H9 (cell line): ENCODE measurements around the gene NSMF. TPM values are rescaled to one million over a fixed set of nuclear protein-coding genes. Genes with fewer than 3 reads are reported as not detected.
A peak's percentile ranks its signal among the peaks of the same experiment; 100 is the strongest.

Experiments
- DNase-seq: peaks from one replicate; pipeline ENCODE4 v3.0.0-alpha.2; 2017
- H2AFZ ChIP-seq: one replicate; pipeline ENCODE4 v1.6.1; 2013; ENCODE audit warnings: mild to moderate bottlenecking, low read length, control low read depth, moderate library complexity
- H2AK5ac ChIP-seq: 2 replicates; pipeline ENCODE4 v1.6.1; 2013; ENCODE audit warnings: low read length, control low read depth, mixed read lengths; ENCODE audit not compliant: insufficient read length
- H2BK120ac ChIP-seq: one replicate; pipeline ENCODE4 v1.6.1; 2013; ENCODE audit warnings: low read depth, mild to moderate bottlenecking, low read length, control low read depth, inconsistent platforms; ENCODE audit not compliant: poor library complexity, severe bottlenecking
- H2BK12ac ChIP-seq: 2 replicates; pipeline ENCODE4 v1.6.1; 2013; ENCODE audit warnings: low read length, control low read depth, mixed read lengths, low read depth; ENCODE audit not compliant: insufficient read length
- H2BK15ac ChIP-seq: 2 replicates; pipeline ENCODE4 v1.6.1; 2013; ENCODE audit warnings: low read depth, low read length, control low read depth
- H2BK20ac ChIP-seq: one replicate; pipeline ENCODE4 v1.6.1; 2013; ENCODE audit warnings: low read depth, mild to moderate bottlenecking, low read length, control low read depth, inconsistent platforms; ENCODE audit not compliant: poor library complexity, severe bottlenecking
- H2BK5ac ChIP-seq: 2 replicates; pipeline ENCODE4 v1.6.1; 2013; ENCODE audit warnings: low read length, control low read depth, mixed read lengths; ENCODE audit not compliant: insufficient read length
- H3K14ac ChIP-seq: 2 replicates; pipeline ENCODE4 v1.6.1; 2013; ENCODE audit warnings: low read length, control low read depth; ENCODE audit not compliant: insufficient read depth
- H3K18ac ChIP-seq: 2 replicates; pipeline ENCODE4 v1.6.1; 2013; ENCODE audit warnings: low read depth, mild to moderate bottlenecking, mixed read lengths, low read length, control low read depth; ENCODE audit not compliant: insufficient read length
- H3K23ac ChIP-seq: 2 replicates; pipeline ENCODE4 v1.6.1; 2013; ENCODE audit warnings: low read length, control low read depth, mixed read lengths, low read depth; ENCODE audit not compliant: insufficient read length
- H3K23me2 ChIP-seq: 2 replicates; pipeline ENCODE4 v1.6.1; 2013; ENCODE audit warnings: low read depth, mild to moderate bottlenecking, mixed read lengths, low read length, control low read depth; ENCODE audit not compliant: insufficient read length, poor library complexity, severe bottlenecking
- H3K27ac ChIP-seq: 2 replicates; pipeline ENCODE4 v1.5.1; 2013; ENCODE audit warnings: low read length, control low read depth, mixed read lengths, low read depth; ENCODE audit not compliant: insufficient read length
- H3K27me3 ChIP-seq: 2 replicates; pipeline ENCODE4 v1.6.1; 2013; ENCODE audit warnings: low read length, control low read depth, inconsistent platforms; ENCODE audit not compliant: insufficient read depth
- H3K4ac ChIP-seq: 2 replicates; pipeline ENCODE4 v1.6.1; 2013; ENCODE audit warnings: low read depth, mild to moderate bottlenecking, control low read depth, inconsistent platforms, low read length, moderate library complexity
- H3K4me1 ChIP-seq: 2 replicates; pipeline ENCODE4 v1.6.1; 2013; ENCODE audit warnings: low read length, control low read depth, inconsistent platforms; ENCODE audit not compliant: insufficient read depth
- H3K4me2 ChIP-seq: 2 replicates; pipeline ENCODE4 v1.6.1; 2013; ENCODE audit warnings: low read length, control low read depth, mixed read lengths; ENCODE audit not compliant: insufficient read length, insufficient read depth
- H3K56ac ChIP-seq: 2 replicates; pipeline ENCODE4 v1.6.1; 2013; ENCODE audit warnings: low read depth, mild to moderate bottlenecking, mixed read lengths, low read length, control low read depth; ENCODE audit not compliant: insufficient read length
- H3K79me1 ChIP-seq: 2 replicates; pipeline ENCODE4 v1.6.1; 2013; ENCODE audit warnings: low read depth, mild to moderate bottlenecking, moderate library complexity, low read length, control low read depth, inconsistent platforms; ENCODE audit not compliant: insufficient read depth, poor library complexity, severe bottlenecking
- H3K79me2 ChIP-seq: 2 replicates; pipeline ENCODE4 v1.6.1; 2013; ENCODE audit warnings: low read length, control low read depth, inconsistent platforms; ENCODE audit not compliant: insufficient read depth
- H3K9ac ChIP-seq: 2 replicates; pipeline ENCODE4 v1.6.1; 2013; ENCODE audit warnings: low read length, control low read depth, mixed read lengths; ENCODE audit not compliant: insufficient read length; ENCODE audit errors: extremely low read depth
- H3K9me3 ChIP-seq: one replicate; pipeline ENCODE4 v1.6.1; 2013; ENCODE audit warnings: low read depth, low read length, inconsistent platforms; ENCODE audit not compliant: control insufficient read depth
- H3T11ph ChIP-seq: one replicate; pipeline ENCODE4 v1.6.1; 2013; ENCODE audit warnings: mild to moderate bottlenecking, low read length, control low read depth, inconsistent platforms
- H4K20me1 ChIP-seq: one replicate; pipeline ENCODE4 v1.6.1; 2013; ENCODE audit not compliant: control insufficient read depth, insufficient read length, insufficient read depth
- H4K5ac ChIP-seq: 2 replicates; pipeline ENCODE4 v1.6.1; 2013; ENCODE audit warnings: low read depth, mild to moderate bottlenecking, mixed read lengths, low read length, control low read depth; ENCODE audit not compliant: insufficient read length
- H4K8ac ChIP-seq: replicated peaks from 2 replicates; pipeline ENCODE4 v1.6.1; 2013; ENCODE audit warnings: low read length, control low read depth, mixed read lengths, low read depth; ENCODE audit not compliant: insufficient read length
- H4K91ac ChIP-seq: 2 replicates; pipeline ENCODE4 v1.6.1; 2013; ENCODE audit warnings: low read depth, mild to moderate bottlenecking, moderate library complexity, mixed read lengths, low read length, control low read depth; ENCODE audit not compliant: insufficient read length
- H3K27ac Mint-ChIP-seq, 3 experiments: 2 replicates in 2 of 3; 3 replicates in 1 of 3; pipeline ENCODE4 v1.8.0; 2020 to 2021; ENCODE audit warnings: mixed read lengths in 3 of 3, mild to moderate bottlenecking in 1 of 3, moderate library complexity in 1 of 3
- H3K27me3 Mint-ChIP-seq: 2 replicates; pipeline ENCODE4 v1.8.0; 2021; ENCODE audit warnings: low read depth, mild to moderate bottlenecking, moderate library complexity, mixed read lengths
- H3K36me3 Mint-ChIP-seq, 3 experiments: 2 replicates in 2 of 3; 3 replicates in 1 of 3; pipeline ENCODE4 v1.8.0; 2020 to 2021; ENCODE audit warnings: low read depth in 3 of 3, mixed read lengths in 3 of 3; ENCODE audit not compliant: insufficient read depth in 1 of 3
- H3K4me1 Mint-ChIP-seq, 2 experiments: 2 replicates each; pipeline ENCODE4 v1.8.0; 2020; ENCODE audit warnings: mixed read lengths in 2 of 2
- H3K4me3 Mint-ChIP-seq, 2 experiments: 2 replicates in 1 of 2; 3 replicates in 1 of 2; pipeline ENCODE4 v1.8.0; 2020 to 2021; ENCODE audit warnings: mild to moderate bottlenecking in 2 of 2, mixed read lengths in 2 of 2, moderate library complexity in 1 of 2
- H3K9me3 Mint-ChIP-seq, 2 experiments: 2 replicates in 1 of 2; 3 replicates in 1 of 2; pipeline ENCODE4 v1.8.0; 2020; ENCODE audit warnings: mild to moderate bottlenecking in 2 of 2, mixed read lengths in 2 of 2, moderate library complexity in 1 of 2
- WGBS: extraction: QIAGEN DNeasy Blood & Tissue Kit; methylation state at CpG from one replicate; pipeline ENCODE4 v1.1.7; 2013; ENCODE audit warnings: missing lambda C conversion rate, low lambda C conversion rate, mixed read lengths; ENCODE audit not compliant: insufficient read length; ENCODE audit errors: extremely low coverage; 5-methylcytosine and 5-hydroxymethylcytosine counted together
- total RNA-seq: library from RNA; stranded (reverse); gene quantifications from 2 replicates; pipeline ENCODE4 v1.2.1, GENCODE V29; 2021
- TF ChIP-seq, protein P1 (sequence below): fragments of 200-600 bp; sonication (generic); conservative IDR thresholded peaks from 3 replicates; pipeline ENCODE4 v1.8.0; 2021; ENCODE audit warnings: antibody characterized with exemption, mild to moderate bottlenecking

The NSMF gene
- total RNA-seq, 1 experiment from 2014 or later = 46.3 TPM

DNA sequence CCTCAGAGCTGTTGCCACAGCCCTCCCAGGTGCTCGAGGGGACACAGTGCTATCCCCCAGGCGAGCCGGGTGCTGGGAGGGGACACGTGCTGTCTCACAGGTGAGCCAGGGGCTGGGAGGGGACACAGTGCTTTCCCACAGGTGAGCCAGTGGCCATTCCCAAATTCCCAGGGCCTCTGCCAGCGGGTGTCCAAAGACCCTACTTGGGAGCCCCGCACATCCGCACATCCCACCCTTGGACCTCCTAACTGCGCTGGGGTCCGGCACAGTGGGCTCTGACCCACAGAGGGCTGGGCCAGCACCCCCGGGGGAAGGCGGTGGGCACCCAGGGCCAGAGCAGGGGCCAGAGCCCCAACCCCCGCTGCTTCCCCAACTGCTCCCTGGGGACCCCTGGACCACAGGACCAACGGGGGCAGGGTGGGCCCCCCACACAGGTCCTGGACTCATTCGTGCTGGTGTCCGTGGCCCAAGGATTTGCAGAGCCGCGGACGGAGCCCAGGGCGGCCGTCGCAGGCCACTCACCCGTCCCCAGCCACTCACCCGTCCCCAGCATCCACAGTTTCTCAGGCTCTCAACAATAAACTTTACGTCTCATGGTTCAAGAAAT is 54.1 kb downstream of the NSMF start:
- H3K9me3 ChIP-seq = no peaks in the 10 kb centered on the region
- no peak overlapping the region for H3T11ph ChIP-seq
- no peak overlapping the region for H3K4ac ChIP-seq
- no peak overlapping the region for H3K23ac ChIP-seq
- H4K91ac ChIP-seq = no peak overlapping the region
- H3K79me2 ChIP-seq = no peaks in the 10 kb centered on the region
- H3K4me1 ChIP-seq = no peaks in the 10 kb centered on the region
- Mint-ChIP-seq H3K9me3 (peaks cover 10 to 13% of the 10 kb centered on the region in 2 experiments), H3K4me1 (0 out of 4 replicates have a peak, but pooled peaks cover 0 to 5% of the 10 kb centered on the region in 2 experiments), H3K27me3 (peaks cover 8% of the 10 kb centered on the region), H3K4me3 (no peak overlapping the region), H3K27ac (no peak overlapping the region), H3K36me3 (peaks cover 12 to 17% (median 16%) of the 10 kb centered on the region in 3 experiments)
- no peak overlapping the region for H2BK12ac ChIP-seq
- H3K23me2 ChIP-seq = peaks cover 3% of the 10 kb centered on the region
- H2BK20ac ChIP-seq = no peak overlapping the region
- no CpG with 5 or more reads among the region's 24 CpGs for WGBS
- no peak overlapping the region for H3K4me2 ChIP-seq
- no peak overlapping the region for H4K8ac ChIP-seq
- H2BK5ac ChIP-seq = no peak overlapping the region
- no peak overlapping the region for H3K27ac ChIP-seq
- no peak overlapping the region for H4K5ac ChIP-seq
- H3K9ac ChIP-seq = no peak overlapping the region
- DNase-seq = peak; percentile 23
- no peak overlapping the region for H2AK5ac ChIP-seq
- TF ChIP-seq, protein P1, sequence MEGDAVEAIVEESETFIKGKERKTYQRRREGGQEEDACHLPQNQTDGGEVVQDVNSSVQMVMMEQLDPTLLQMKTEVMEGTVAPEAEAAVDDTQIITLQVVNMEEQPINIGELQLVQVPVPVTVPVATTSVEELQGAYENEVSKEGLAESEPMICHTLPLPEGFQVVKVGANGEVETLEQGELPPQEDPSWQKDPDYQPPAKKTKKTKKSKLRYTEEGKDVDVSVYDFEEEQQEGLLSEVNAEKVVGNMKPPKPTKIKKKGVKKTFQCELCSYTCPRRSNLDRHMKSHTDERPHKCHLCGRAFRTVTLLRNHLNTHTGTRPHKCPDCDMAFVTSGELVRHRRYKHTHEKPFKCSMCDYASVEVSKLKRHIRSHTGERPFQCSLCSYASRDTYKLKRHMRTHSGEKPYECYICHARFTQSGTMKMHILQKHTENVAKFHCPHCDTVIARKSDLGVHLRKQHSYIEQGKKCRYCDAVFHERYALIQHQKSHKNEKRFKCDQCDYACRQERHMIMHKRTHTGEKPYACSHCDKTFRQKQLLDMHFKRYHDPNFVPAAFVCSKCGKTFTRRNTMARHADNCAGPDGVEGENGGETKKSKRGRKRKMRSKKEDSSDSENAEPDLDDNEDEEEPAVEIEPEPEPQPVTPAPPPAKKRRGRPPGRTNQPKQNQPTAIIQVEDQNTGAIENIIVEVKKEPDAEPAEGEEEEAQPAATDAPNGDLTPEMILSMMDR = no peak
- H2AFZ ChIP-seq = no peak overlapping the region
- no peak overlapping the region for H3K56ac ChIP-seq
- no peaks in the 10 kb centered on the region for H3K79me1 ChIP-seq
- H2BK15ac ChIP-seq = no peak overlapping the region
- H4K20me1 ChIP-seq = no peaks in the 10 kb centered on the region
- no peak overlapping the region for H3K18ac ChIP-seq
- no peak overlapping the region; the same call in 1 of the 2 replicates for H3K14ac ChIP-seq
- no peaks in the 10 kb centered on the region for H3K27me3 ChIP-seq
- no peak overlapping the region for H2BK120ac ChIP-seq
